ENCODE data around the gene SLC48A1. TPM values are rescaled to one million over a fixed set of nuclear protein-coding genes. Genes with fewer than 3 reads are reported as not detected.

The SLC48A1 gene
- polyA plus RNA-seq, 2 donors: 17.7 to 20.6 TPM

- peaks cover 13 to 20% of the 10 kb centered on the region in 2 donors for H3K4me1 ChIP-seq (ENCODE audit: control insufficient read depth in 2 of 2, insufficient read depth in 2 of 2, low read length in 1 of 2)
Measured at GRCh38 chr12:47828976-47829482, 56.0 kb downstream of the SLC48A1 start.

GRCh38 chr12:47829584-47829983 is 56.5 kb downstream of the SLC48A1 start:
- H3K4me3 ChIP-seq (ENCODE audit: low read depth in 1 of 2, low read length in 2 of 2): no peak overlapping the region
- H3K36me3 ChIP-seq (ENCODE audit: control insufficient read depth in 2 of 2, insufficient read depth in 2 of 2, low read length in 1 of 2): no peaks in the 10 kb centered on the region
- H3K9me3 ChIP-seq (ENCODE audit: control insufficient read depth in 2 of 2, insufficient read depth in 1 of 2, low read depth in 1 of 2, low read length in 1 of 2): no peaks in the 10 kb centered on the region
- peak overlapping the region; percentile 70 to 92 for H3K27ac ChIP-seq (ENCODE audit: low read depth in 2 of 2, low read length in 1 of 2)
- H3K27me3 ChIP-seq (ENCODE audit: control insufficient read depth in 1 of 2, insufficient read depth in 2 of 2, low read length in 2 of 2): no peaks in the 10 kb centered on the region
- WGBS, 2 donors: 56 to 77% methylated on average over 4 of the region's 4 CpGs
- peaks cover 13 to 16% of the 10 kb centered on the region in 2 donors for H3K4me1 ChIP-seq (ENCODE audit: control insufficient read depth in 2 of 2, insufficient read depth in 2 of 2, low read length in 1 of 2)

More at GRCh38 chr12:47828976-47829482, 56.0 kb downstream of the SLC48A1 start:
- WGBS, 2 donors: 17 to 31% methylated on average over 7 of the region's 7 CpGs
- H3K27ac ChIP-seq (ENCODE audit: low read depth in 2 of 2, low read length in 1 of 2): peak overlapping the region; percentile 70 to 92
- H3K9me3 ChIP-seq (ENCODE audit: control insufficient read depth in 2 of 2, insufficient read depth in 1 of 2, low read depth in 1 of 2, low read length in 1 of 2): no peaks in the 10 kb centered on the region
- H3K27me3 ChIP-seq (ENCODE audit: control insufficient read depth in 1 of 2, insufficient read depth in 2 of 2, low read length in 2 of 2): no peaks in the 10 kb centered on the region
- no peak overlapping the region for H3K4me3 ChIP-seq (ENCODE audit: low read depth in 1 of 2, low read length in 2 of 2)
- no peaks in the 10 kb centered on the region for H3K36me3 ChIP-seq (ENCODE audit: control insufficient read depth in 2 of 2, insufficient read depth in 2 of 2, low read length in 1 of 2)

Other genes with a start within 250 kb of the SLC48A1 start
- 10 to 100 TPM in 1 of 2 donors, 1 to 10 TPM in 1; 5.3 to 11.6 TPM for gene RPAP3, start 67.2 kb upstream of the SLC48A1 start, polyA plus RNA-seq
- gene ENDOU, start 47.7 kb upstream of the SLC48A1 start, polyA plus RNA-seq: 100 to 1,000 TPM; 101 to 139 TPM
- 10 to 100 TPM; 23.2 to 75.2 TPM for gene RAPGEF3, start 14.4 kb upstream of the SLC48A1 start, polyA plus RNA-seq
- 10 to 100 TPM; 20.9 to 35.6 TPM for gene HDAC7, start 46.7 kb downstream of the SLC48A1 start, polyA plus RNA-seq
- gene VDR, start 131.8 kb downstream of the SLC48A1 start, polyA plus RNA-seq: 10 to 100 TPM in 1 of 2 donors, 1 to 10 TPM in 1; 8.8 to 10.8 TPM
- gene TMEM106C, start 190.4 kb downstream of the SLC48A1 start, polyA plus RNA-seq: 10 to 100 TPM; 22.0 to 51.1 TPM
- gene COL2A1, start 231.2 kb downstream of the SLC48A1 start, polyA plus RNA-seq: under 1 TPM in 1 of 2 donors, not detected in 1; 0.01 TPM